K562 (cell line): Measurements from ENCODE around the gene KPNB1.

Source experiments
- CTCF ChIP-seq, 3 experiments: IDR thresholded peaks in 2 of 3; conservative IDR thresholded peaks in 1 of 3; 2 replicates each; pipeline ENCODE4 v1.5.1; 2011 to 2012; ENCODE audit warnings: low read length in 3 of 3, mild to moderate bottlenecking in 3 of 3, control low read depth in 2 of 3, improper control_type of control experiment in 1 of 3, inconsistent platforms in 1 of 3, low read depth in 1 of 3, mixed read lengths in 1 of 3, moderate library complexity in 1 of 3; ENCODE audit not compliant: insufficient read depth in 2 of 3
- ETV6 ChIP-seq, 3 experiments: fragments of 150-350 bp in 1 of 3; sonication (generic) in 1 of 3; formaldehyde crosslinking in 1 of 3; IDR thresholded peaks; 2 replicates each; pipeline versions ENCODE4 v1.6.1 to v1.8.0; 2014 to 2022; ENCODE audit warnings: borderline replicate concordance in 2 of 3, low read depth in 2 of 3, antibody characterized with exemption in 1 of 3, low read length in 1 of 3, mild to moderate bottlenecking in 1 of 3, missing genetic modification reagents in 1 of 3
- NFYB ChIP-seq: IDR thresholded peaks from 2 replicates; pipeline ENCODE4 v1.6.1; 2011; ENCODE audit warnings: mild to moderate bottlenecking, moderate library complexity; ENCODE audit not compliant: insufficient read length; ENCODE audit errors: extremely low read depth
- POLR2A ChIP-seq: fragments of 450-650 bp; conservative IDR thresholded peaks from 2 replicates; pipeline ENCODE4 v1.6.1; 2016
- POLR2AphosphoS5 ChIP-seq: IDR thresholded peaks from 2 replicates; pipeline ENCODE4 v1.6.1; 2011; ENCODE audit warnings: mild to moderate bottlenecking, low read depth, low read length, moderate library complexity; ENCODE audit not compliant: control insufficient read depth, insufficient read depth
- RBBP5 ChIP-seq: fragments of 200-600 bp; sonication (generic); IDR thresholded peaks from 2 replicates; pipeline ENCODE4 v1.6.1; 2012; ENCODE audit warnings: borderline replicate concordance, mild to moderate bottlenecking, low read length, control low read depth, inconsistent platforms; ENCODE audit not compliant: insufficient read depth, poor library complexity, severe bottlenecking
- SNRNP70 ChIP-seq: fragments of 200-400 bp; formaldehyde crosslinking; optimal IDR thresholded peaks from 2 replicates; pipeline ENCODE3; 2017; ENCODE audit warnings: low read depth, low read length
- SP1 ChIP-seq: sonication (generic); formaldehyde crosslinking; IDR thresholded peaks from 2 replicates; pipeline ENCODE4 v1.8.1; 2022; ENCODE audit warnings: mild to moderate bottlenecking, missing genetic modification reagents
- YY1 ChIP-seq, 3 experiments: IDR thresholded peaks; 2 replicates each; pipeline ENCODE4 v1.6.1; 2011; ENCODE audit warnings: low read length in 2 of 3, mild to moderate bottlenecking in 2 of 3, moderate library complexity in 2 of 3, borderline replicate concordance in 1 of 3, control low read depth in 1 of 3, low read depth in 1 of 3; ENCODE audit not compliant: insufficient read depth in 3 of 3, insufficient replicate concordance in 2 of 3, control insufficient read depth in 1 of 3, insufficient read length in 1 of 3; ENCODE audit errors: extremely low read depth in 1 of 3
- ZNF644 ChIP-seq: fragments of 200-800 bp; sonication (Bioruptor generic); IDR thresholded peaks from 2 replicates; pipeline ENCODE4 v1.6.1; 2016; ENCODE audit warnings: low read depth, missing genetic modification characterization, missing compliant biosample characterization

- TF ChIP-seq CTCF (IDR thresholded peaks at IDR 0.05 in 2 of 3, conservative IDR thresholded peaks at IDR 0.05 in 1 of 3; ENCODE audit: insufficient read depth in 2 of 3, low read depth in 1 of 3, low read length in 3 of 3) (no peak), POLR2AphosphoS5 (no peak), SNRNP70 (no peak), NFYB (no peak), ETV6 (IDR thresholded peaks at IDR 0.05; ENCODE audit: borderline replicate concordance in 1 of 2, low read depth in 2 of 2, low read length in 1 of 2) (no peak), ETV6 (CRISPR knock-in tag; IDR thresholded peaks at IDR 0.05; ENCODE audit: borderline replicate concordance) (no peak), YY1 (IDR thresholded peaks at IDR 0.05; ENCODE audit: borderline replicate concordance in 1 of 3, control insufficient read depth in 1 of 3, extremely low read depth in 1 of 3, insufficient read depth in 3 of 3, insufficient read length in 1 of 3, insufficient replicate concordance in 2 of 3, low read depth in 1 of 3, low read length in 2 of 3) (no peak), SP1 (CRISPR knock-in tag) (no peak), ZNF644 (tag) (no peak), RBBP5 (no peak), POLR2A (no peak)
Observed at GRCh38 chr17:47635734-47636133, 14.0 kb upstream of the KPNB1 start.
